ENCODE measurements around the gene RND3.

The RND3 gene

GRCh38 chr2:150428641-150429040, 58.8 kb downstream of the RND3 start:
- no peak overlapping the region for H3K4me3 ChIP-seq (IDR thresholded peaks at IDR 0.05; ENCODE audit: insufficient read depth, low read depth, low read length)
- no peaks in the 10 kb centered on the region for H3K79me2 ChIP-seq (ENCODE audit: insufficient read depth, low read depth)
- no peaks in the 10 kb centered on the region for H4K20me1 ChIP-seq (ENCODE audit: insufficient read depth)
- H3K36me3 ChIP-seq (ENCODE audit: insufficient read depth), result no peaks in the 10 kb centered on the region
- no peak overlapping the region for H3K9ac ChIP-seq
- TF ChIP-seq CTCF (conservative IDR thresholded peaks at IDR 0.05; ENCODE audit: low read depth, low read length), result no peak
- no peaks in the 10 kb centered on the region for H3K4me1 ChIP-seq (ENCODE audit: low read depth, poor library complexity, severe bottlenecking)
- no peaks in the 10 kb centered on the region for H3K27me3 ChIP-seq (ENCODE audit: insufficient read depth, low read depth)
- H2AFZ ChIP-seq (ENCODE audit: low read depth), result no peak overlapping the region
- no peak overlapping the region for H3K27ac ChIP-seq
- no peak overlapping the region for H3K4me2 ChIP-seq

GRCh38 chr2:150427298-150427697, 60.2 kb downstream of the RND3 start:
- TF ChIP-seq CTCF (conservative IDR thresholded peaks at IDR 0.05; ENCODE audit: low read depth, low read length), result no peak
- Histone ChIP-seq H3K9ac (no peak overlapping the region), H3K27me3 (ENCODE audit: insufficient read depth, low read depth) (no peaks in the 10 kb centered on the region), H3K4me2 (no peak overlapping the region), H4K20me1 (ENCODE audit: insufficient read depth) (no peaks in the 10 kb centered on the region), H3K36me3 (ENCODE audit: insufficient read depth) (no peaks in the 10 kb centered on the region), H3K4me3 (IDR thresholded peaks at IDR 0.05; ENCODE audit: insufficient read depth, low read depth, low read length) (no peak overlapping the region), H2AFZ (ENCODE audit: low read depth) (no peak overlapping the region), H3K79me2 (ENCODE audit: insufficient read depth, low read depth) (no peaks in the 10 kb centered on the region), H3K4me1 (ENCODE audit: low read depth, poor library complexity, severe bottlenecking) (no peaks in the 10 kb centered on the region), H3K27ac (no peak overlapping the region)

GRCh38 chr2:150426724-150427123, 60.7 kb downstream of the RND3 start:
- H3K9ac ChIP-seq, result no peak overlapping the region
- no peaks in the 10 kb centered on the region for H3K27me3 ChIP-seq (ENCODE audit: insufficient read depth, low read depth)
- no peak overlapping the region for H3K27ac ChIP-seq
- H3K36me3 ChIP-seq (ENCODE audit: insufficient read depth), result no peaks in the 10 kb centered on the region
- H3K4me3 ChIP-seq (IDR thresholded peaks at IDR 0.05; ENCODE audit: insufficient read depth, low read depth, low read length), result no peak overlapping the region
- no peaks in the 10 kb centered on the region for H3K4me1 ChIP-seq (ENCODE audit: low read depth, poor library complexity, severe bottlenecking)
- no peak overlapping the region for H3K4me2 ChIP-seq
- H2AFZ ChIP-seq (ENCODE audit: low read depth), result no peak overlapping the region
- no peaks in the 10 kb centered on the region for H3K79me2 ChIP-seq (ENCODE audit: insufficient read depth, low read depth)
- no peak for TF ChIP-seq CTCF (conservative IDR thresholded peaks at IDR 0.05; ENCODE audit: low read depth, low read length)
- H4K20me1 ChIP-seq (ENCODE audit: insufficient read depth), result no peaks in the 10 kb centered on the region

- TF ChIP-seq CTCF (conservative IDR thresholded peaks at IDR 0.05; ENCODE audit: low read depth, low read length), result no peak
- Histone ChIP-seq H3K9ac (no peak overlapping the region), H2AFZ (ENCODE audit: low read depth) (no peak overlapping the region), H3K36me3 (ENCODE audit: insufficient read depth) (no peaks in the 10 kb centered on the region), H3K79me2 (ENCODE audit: insufficient read depth, low read depth) (no peaks in the 10 kb centered on the region), H4K20me1 (ENCODE audit: insufficient read depth) (no peaks in the 10 kb centered on the region), H3K4me3 (IDR thresholded peaks at IDR 0.05; ENCODE audit: insufficient read depth, low read depth, low read length) (no peak overlapping the region), H3K27me3 (ENCODE audit: insufficient read depth, low read depth) (no peaks in the 10 kb centered on the region), H3K27ac (no peak overlapping the region), H3K4me2 (no peak overlapping the region), H3K4me1 (ENCODE audit: low read depth, poor library complexity, severe bottlenecking) (no peaks in the 10 kb centered on the region)
These were observed 61.2 kb downstream of the RND3 start for GRCh38 chr2:150426315-150426714.
